HEK293 (cell line): ENCODE data around the gene NET1.

Experiments
- CTCF ChIA-PET: fragments of 350-600 bp; formaldehyde crosslinking; extraction: SDS; loops from one replicate; lab custom pipeline; 2021; ENCODE audit warnings: antibody characterized with exemption; lab: Yijun Ruan, JAX
- POLR2A ChIA-PET: fragments of 300-600 bp; formaldehyde crosslinking; extraction: SDS; loops from one replicate; lab custom pipeline; 2020; ENCODE audit warnings: antibody characterized with exemption, inconsistent platforms; lab: Yijun Ruan, JAX
- H3K27ac ChIP-seq: fragments of 200-500 bp; sonication (Bioruptor generic); 2 replicates; pipeline ENCODE4 v1.5.1; 2014; ENCODE audit warnings: low read depth, low read length, control low read depth, inconsistent platforms; ENCODE audit errors: extremely low read depth
- H3K36me3 ChIP-seq, 2 experiments: fragments of 200-500 bp in 1 of 2; sonication (Bioruptor generic) in 1 of 2; 1 replicate in 1 of 2; 2 replicates in 1 of 2; pipeline ENCODE4 v1.5.1; 2014 to 2017; ENCODE audit warnings: inconsistent platforms in 2 of 2, low read length in 2 of 2; ENCODE audit not compliant: control insufficient read depth in 2 of 2, insufficient read depth in 1 of 2
- H3K4me1 ChIP-seq: fragments of 200-500 bp; sonication (Bioruptor generic); 2 replicates; pipeline ENCODE4 v1.5.1; 2014; ENCODE audit warnings: mild to moderate bottlenecking, low read length, inconsistent platforms; ENCODE audit not compliant: control insufficient read depth, insufficient read depth
- H3K4me3 ChIP-seq: 2 replicates; pipeline ENCODE4 v1.5.1; 2011; ENCODE audit warnings: low read depth, mild to moderate bottlenecking, control low read depth, low read length, moderate library complexity
- H3K9me3 ChIP-seq: fragments of 200-500 bp; sonication (Bioruptor generic); 2 replicates; pipeline ENCODE4 v1.5.1; 2014; ENCODE audit warnings: low read depth, low read length, inconsistent platforms; ENCODE audit not compliant: control insufficient read depth, insufficient read depth
- HOXC10 ChIP-seq: sonication (generic); formaldehyde crosslinking; IDR thresholded peaks from 2 replicates; pipeline ENCODE4 v1.8.1; 2023; ENCODE audit warnings: mild to moderate bottlenecking, missing genetic modification reagents
- KLF1 ChIP-seq: fragments of 450-650 bp; formaldehyde crosslinking; IDR thresholded peaks from 2 replicates; pipeline ENCODE4 v1.5.1; 2016; ENCODE audit warnings: missing biosample characterization, missing genetic modification characterization
- PRDM1 ChIP-seq: fragments of 450-650 bp; formaldehyde crosslinking; IDR thresholded peaks from 2 replicates; pipeline ENCODE4; 2016; ENCODE audit warnings: missing biosample characterization, missing genetic modification characterization
- ZNF146 ChIP-seq: fragments of 450-650 bp; formaldehyde crosslinking; IDR thresholded peaks from 2 replicates; pipeline ENCODE4 v1.5.1; 2016; ENCODE audit warnings: missing biosample characterization, missing genetic modification characterization
- ZNF174 ChIP-seq: fragments of 450-650 bp; formaldehyde crosslinking; IDR thresholded peaks from 2 replicates; pipeline ENCODE4 v1.5.0; 2017; ENCODE audit warnings: missing biosample characterization, mild to moderate bottlenecking, missing genetic modification characterization
- ZNF211 ChIP-seq: fragments of 450-650 bp; formaldehyde crosslinking; IDR thresholded peaks from 2 replicates; pipeline ENCODE4 v1.5.1; 2016; ENCODE audit warnings: low read depth, missing biosample characterization, missing genetic modification characterization
- ZNF214 ChIP-seq: fragments of 450-650 bp; formaldehyde crosslinking; IDR thresholded peaks from 2 replicates; pipeline ENCODE4 v1.5.1; 2017; ENCODE audit warnings: missing biosample characterization, mild to moderate bottlenecking, missing genetic modification characterization, borderline replicate concordance
- ZNF23 ChIP-seq: fragments of 450-650 bp; formaldehyde crosslinking; IDR thresholded peaks from 2 replicates; pipeline ENCODE4 v1.5.1; 2016; ENCODE audit warnings: missing biosample characterization, missing genetic modification characterization, borderline replicate concordance
- ZNF354C ChIP-seq: fragments of 450-650 bp; formaldehyde crosslinking; IDR thresholded peaks from 2 replicates; pipeline ENCODE4 v1.5.1; 2016; ENCODE audit warnings: missing biosample characterization, missing genetic modification characterization, low read depth, borderline replicate concordance
- ZNF366 ChIP-seq: fragments of 450-650 bp; formaldehyde crosslinking; conservative IDR thresholded peaks from 2 replicates; pipeline ENCODE4 v1.5.1; 2016; ENCODE audit warnings: missing biosample characterization, missing genetic modification characterization
- ZNF529 ChIP-seq: fragments of 450-650 bp; formaldehyde crosslinking; IDR thresholded peaks from 2 replicates; pipeline ENCODE4 v1.5.1; 2017; ENCODE audit warnings: missing genetic modification characterization, missing biosample characterization; ENCODE audit not compliant: insufficient replicate concordance
- ZNF624 ChIP-seq: fragments of 450-650 bp; formaldehyde crosslinking; IDR thresholded peaks from 2 replicates; pipeline ENCODE4 v1.5.1; 2017; ENCODE audit warnings: missing biosample characterization, missing genetic modification characterization
- ZNF629 ChIP-seq: fragments of 450-650 bp; formaldehyde crosslinking; IDR thresholded peaks from 2 replicates; pipeline ENCODE4 v1.5.1; 2017; ENCODE audit warnings: missing biosample characterization, missing genetic modification characterization
- ZNF654 ChIP-seq: fragments of 450-650 bp; formaldehyde crosslinking; IDR thresholded peaks from 2 replicates; pipeline ENCODE4 v1.5.1; 2016; ENCODE audit warnings: low read depth, missing biosample characterization, missing genetic modification characterization
- ZNF660 ChIP-seq: fragments of 450-650 bp; IDR thresholded peaks from 2 replicates; pipeline ENCODE4 v1.5.1; 2018; ENCODE audit warnings: missing biosample characterization, mild to moderate bottlenecking, missing genetic modification characterization
- ZNF707 ChIP-seq: fragments of 450-650 bp; formaldehyde crosslinking; IDR thresholded peaks from 2 replicates; pipeline ENCODE4 v1.5.1; 2016; ENCODE audit warnings: missing biosample characterization, missing genetic modification characterization
- TF ChIP-seq, protein P1 (sequence below): fragments of 450-650 bp; formaldehyde crosslinking; IDR thresholded peaks from 2 replicates; pipeline ENCODE4 v1.5.1; 2016; ENCODE audit warnings: missing biosample characterization, missing genetic modification characterization
- TF ChIP-seq, protein P2 (sequence below): sonication (generic); formaldehyde crosslinking; IDR thresholded peaks from 2 replicates; pipeline ENCODE4 v1.8.1; 2022; ENCODE audit warnings: mild to moderate bottlenecking, moderate library complexity, missing genetic modification reagents
- TF ChIP-seq, protein P3 (sequence below): fragments of 450-650 bp; formaldehyde crosslinking; IDR thresholded peaks from 2 replicates; pipeline ENCODE4 v1.5.1; 2016; ENCODE audit warnings: missing biosample characterization, missing genetic modification characterization
- TF ChIP-seq, protein P4 (sequence below): fragments of 450-650 bp; formaldehyde crosslinking; IDR thresholded peaks from 2 replicates; pipeline ENCODE4 v1.5.1; 2016; ENCODE audit warnings: missing biosample characterization, missing genetic modification characterization

NET1 gene

DNA sequence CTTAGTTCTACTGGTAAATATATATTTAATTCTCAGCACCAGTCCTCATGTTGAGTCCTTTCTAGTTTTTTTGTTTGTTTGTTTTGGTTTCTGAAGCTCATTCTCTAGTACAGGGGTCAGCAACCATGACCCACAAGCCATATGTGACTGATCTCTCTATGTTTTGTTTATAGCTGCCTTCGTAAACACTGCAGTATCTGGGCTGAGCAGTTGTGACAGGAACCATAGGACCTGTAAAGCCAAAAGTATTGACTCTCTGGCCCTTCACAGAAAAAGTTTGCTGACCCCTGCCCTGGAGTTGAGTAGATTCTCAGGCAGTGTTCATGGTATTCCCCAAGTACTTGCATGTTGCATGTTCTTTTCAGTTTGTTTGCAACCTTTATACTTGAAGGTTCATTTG lies 20.8 kb downstream of the NET1 start:
- ChIA-PET CTCF (interaction anchor here (0.7 to 4.5 kb wide), 17 partner anchors 8 to 619 kb away, joined by 3 to 39 read pairs (median 6); no protein-coding TSS in a partner anchor), POLR2A (no interaction called here)
- Histone ChIP-seq H3K4me1 (no peaks in the 10 kb centered on the region), H3K27ac (no peak overlapping the region), H3K9me3 (no peaks in the 10 kb centered on the region), H3K4me3 (no peak overlapping the region), H3K36me3 (peaks cover 14 to 31% of the 10 kb centered on the region in 2 experiments)
- TF ChIP-seq ZNF624 (tag by site-specific recombination) (no peak), KLF1 (tag by site-specific recombination) (no peak), ZNF654 (tag by site-specific recombination) (no peak), ZNF660 (tag by site-specific recombination) (no peak), ZNF629 (tag by site-specific recombination) (no peak), ZNF214 (tag by site-specific recombination) (no peak), ZNF211 (no peak)
- TF ChIP-seq, protein P1, sequence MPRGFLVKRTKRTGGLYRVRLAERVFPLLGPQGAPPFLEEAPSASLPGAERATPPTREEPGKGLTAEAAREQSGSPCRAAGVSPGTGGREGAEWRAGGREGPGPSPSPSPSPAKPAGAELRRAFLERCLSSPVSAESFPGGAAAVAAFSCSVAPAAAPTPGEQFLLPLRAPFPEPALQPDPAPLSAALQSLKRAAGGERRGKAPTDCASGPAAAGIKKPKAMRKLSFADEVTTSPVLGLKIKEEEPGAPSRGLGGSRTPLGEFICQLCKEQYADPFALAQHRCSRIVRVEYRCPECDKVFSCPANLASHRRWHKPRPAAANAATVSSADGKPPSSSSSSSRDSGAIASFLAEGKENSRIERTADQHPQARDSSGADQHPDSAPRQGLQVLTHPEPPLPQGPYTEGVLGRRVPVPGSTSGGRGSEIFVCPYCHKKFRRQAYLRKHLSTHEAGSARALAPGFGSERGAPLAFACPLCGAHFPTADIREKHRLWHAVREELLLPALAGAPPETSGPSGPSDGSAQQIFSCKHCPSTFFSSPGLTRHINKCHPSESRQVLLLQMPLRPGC = no peak
- TF ChIP-seq, protein P2, sequence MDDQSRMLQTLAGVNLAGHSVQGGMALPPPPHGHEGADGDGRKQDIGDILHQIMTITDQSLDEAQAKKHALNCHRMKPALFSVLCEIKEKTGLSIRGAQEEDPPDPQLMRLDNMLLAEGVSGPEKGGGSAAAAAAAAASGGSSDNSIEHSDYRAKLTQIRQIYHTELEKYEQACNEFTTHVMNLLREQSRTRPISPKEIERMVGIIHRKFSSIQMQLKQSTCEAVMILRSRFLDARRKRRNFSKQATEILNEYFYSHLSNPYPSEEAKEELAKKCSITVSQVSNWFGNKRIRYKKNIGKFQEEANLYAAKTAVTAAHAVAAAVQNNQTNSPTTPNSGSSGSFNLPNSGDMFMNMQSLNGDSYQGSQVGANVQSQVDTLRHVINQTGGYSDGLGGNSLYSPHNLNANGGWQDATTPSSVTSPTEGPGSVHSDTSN (CRISPR knock-in tag) = no peak

DNA sequence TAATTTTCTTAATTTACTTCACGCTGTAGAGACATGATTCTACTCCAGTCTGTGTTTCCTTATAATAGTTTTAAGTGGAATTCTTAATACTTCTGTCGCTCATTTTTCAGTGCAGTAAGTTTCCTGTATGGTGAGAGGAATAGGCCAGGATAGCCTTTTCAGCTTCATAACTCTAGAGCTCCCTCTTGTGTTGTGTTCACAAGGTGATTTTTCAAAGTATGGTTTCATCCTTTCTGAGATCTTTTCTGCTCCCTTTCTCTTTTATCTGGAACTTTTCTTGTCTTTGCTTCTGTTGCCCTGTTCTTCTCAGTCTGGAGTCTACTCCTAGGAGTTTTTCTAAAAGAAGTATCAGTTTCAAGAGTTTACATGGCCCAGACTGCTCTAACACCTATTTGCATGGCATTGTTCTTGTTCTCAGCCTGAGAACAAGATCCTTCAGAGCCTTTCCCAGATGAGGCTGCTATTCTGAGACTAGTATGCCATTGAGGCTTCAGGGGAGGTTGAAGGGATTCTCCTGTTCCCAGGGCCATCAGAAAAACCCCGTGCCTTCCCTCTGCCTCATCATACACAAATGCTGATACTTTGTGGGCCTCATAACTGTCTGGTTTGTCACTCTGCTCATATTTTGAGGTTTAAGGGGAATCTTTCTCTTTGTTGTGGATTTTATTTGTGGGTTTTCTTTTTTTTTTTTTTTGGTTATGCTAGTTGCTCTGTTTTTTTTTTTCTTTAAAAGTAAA lies 21.8 kb downstream of the NET1 start:
- Histone ChIP-seq H3K4me3 (no peak overlapping the region), H3K36me3 (peaks cover 14 to 34% of the 10 kb centered on the region in 2 experiments), H3K4me1 (no peaks in the 10 kb centered on the region), H3K27ac (no peak overlapping the region)
- POLR2A ChIA-PET = interaction anchor here (0.7 kb wide), 2 partner anchors 12 to 21 kb away, joined by 3 to 5 read pairs; no protein-coding TSS in a partner anchor
- peak; percentile 71 for TF ChIP-seq ZNF654 (tag by site-specific recombination)
- TF ChIP-seq PRDM1 (tag by site-specific recombination) = peak; percentile 55
- TF ChIP-seq ZNF366 = 0 out of 2 replicates have a peak, but pooled peaks have one; percentile 27
- TF ChIP-seq, protein P3, sequence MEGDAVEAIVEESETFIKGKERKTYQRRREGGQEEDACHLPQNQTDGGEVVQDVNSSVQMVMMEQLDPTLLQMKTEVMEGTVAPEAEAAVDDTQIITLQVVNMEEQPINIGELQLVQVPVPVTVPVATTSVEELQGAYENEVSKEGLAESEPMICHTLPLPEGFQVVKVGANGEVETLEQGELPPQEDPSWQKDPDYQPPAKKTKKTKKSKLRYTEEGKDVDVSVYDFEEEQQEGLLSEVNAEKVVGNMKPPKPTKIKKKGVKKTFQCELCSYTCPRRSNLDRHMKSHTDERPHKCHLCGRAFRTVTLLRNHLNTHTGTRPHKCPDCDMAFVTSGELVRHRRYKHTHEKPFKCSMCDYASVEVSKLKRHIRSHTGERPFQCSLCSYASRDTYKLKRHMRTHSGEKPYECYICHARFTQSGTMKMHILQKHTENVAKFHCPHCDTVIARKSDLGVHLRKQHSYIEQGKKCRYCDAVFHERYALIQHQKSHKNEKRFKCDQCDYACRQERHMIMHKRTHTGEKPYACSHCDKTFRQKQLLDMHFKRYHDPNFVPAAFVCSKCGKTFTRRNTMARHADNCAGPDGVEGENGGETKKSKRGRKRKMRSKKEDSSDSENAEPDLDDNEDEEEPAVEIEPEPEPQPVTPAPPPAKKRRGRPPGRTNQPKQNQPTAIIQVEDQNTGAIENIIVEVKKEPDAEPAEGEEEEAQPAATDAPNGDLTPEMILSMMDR (tag by site-specific recombination) = no peak; the same call in 1 of the 2 replicates
- TF ChIP-seq, all 188 proteins: peak for 3
- no peaks in the 10 kb centered on the region for H3K9me3 ChIP-seq
- CTCF ChIA-PET = interaction anchor here (0.5 to 4.5 kb wide), 27 partner anchors 9 to 620 kb away, joined by 3 to 39 read pairs (median 4); no protein-coding TSS in a partner anchor

DNA sequence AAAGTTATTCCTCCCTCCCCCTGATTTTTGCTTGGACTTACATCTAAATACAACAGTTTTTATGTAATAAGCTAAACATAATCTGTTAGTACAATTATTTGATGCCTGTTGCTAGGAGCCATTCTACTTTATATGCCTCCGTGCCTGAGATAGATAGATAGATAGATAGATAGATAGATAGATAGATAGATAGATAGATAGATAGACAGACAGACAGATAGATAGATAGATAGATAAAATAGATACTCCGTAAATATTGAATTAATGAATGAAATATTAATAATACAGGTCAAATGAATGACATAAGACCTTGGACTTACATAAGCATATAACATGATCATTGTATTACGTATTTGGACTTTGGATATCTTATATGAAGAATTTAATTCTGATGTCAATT lies 23.0 kb downstream of the NET1 start:
- no peaks in the 10 kb centered on the region for H3K9me3 ChIP-seq
- H3K27ac ChIP-seq = no peak overlapping the region
- H3K36me3 ChIP-seq = peaks cover 6 to 33% of the 10 kb centered on the region in 2 experiments
- H3K4me3 ChIP-seq = no peak overlapping the region
- ChIA-PET CTCF (interaction anchor here (0.5 to 4.5 kb wide), 11 partner anchors 8 to 621 kb away, joined by 3 to 39 read pairs (median 3); no protein-coding TSS in a partner anchor), POLR2A (no interaction called here)
- H3K4me1 ChIP-seq = no peaks in the 10 kb centered on the region
- TF ChIP-seq, protein P1 = no peak
- TF ChIP-seq, protein P4, sequence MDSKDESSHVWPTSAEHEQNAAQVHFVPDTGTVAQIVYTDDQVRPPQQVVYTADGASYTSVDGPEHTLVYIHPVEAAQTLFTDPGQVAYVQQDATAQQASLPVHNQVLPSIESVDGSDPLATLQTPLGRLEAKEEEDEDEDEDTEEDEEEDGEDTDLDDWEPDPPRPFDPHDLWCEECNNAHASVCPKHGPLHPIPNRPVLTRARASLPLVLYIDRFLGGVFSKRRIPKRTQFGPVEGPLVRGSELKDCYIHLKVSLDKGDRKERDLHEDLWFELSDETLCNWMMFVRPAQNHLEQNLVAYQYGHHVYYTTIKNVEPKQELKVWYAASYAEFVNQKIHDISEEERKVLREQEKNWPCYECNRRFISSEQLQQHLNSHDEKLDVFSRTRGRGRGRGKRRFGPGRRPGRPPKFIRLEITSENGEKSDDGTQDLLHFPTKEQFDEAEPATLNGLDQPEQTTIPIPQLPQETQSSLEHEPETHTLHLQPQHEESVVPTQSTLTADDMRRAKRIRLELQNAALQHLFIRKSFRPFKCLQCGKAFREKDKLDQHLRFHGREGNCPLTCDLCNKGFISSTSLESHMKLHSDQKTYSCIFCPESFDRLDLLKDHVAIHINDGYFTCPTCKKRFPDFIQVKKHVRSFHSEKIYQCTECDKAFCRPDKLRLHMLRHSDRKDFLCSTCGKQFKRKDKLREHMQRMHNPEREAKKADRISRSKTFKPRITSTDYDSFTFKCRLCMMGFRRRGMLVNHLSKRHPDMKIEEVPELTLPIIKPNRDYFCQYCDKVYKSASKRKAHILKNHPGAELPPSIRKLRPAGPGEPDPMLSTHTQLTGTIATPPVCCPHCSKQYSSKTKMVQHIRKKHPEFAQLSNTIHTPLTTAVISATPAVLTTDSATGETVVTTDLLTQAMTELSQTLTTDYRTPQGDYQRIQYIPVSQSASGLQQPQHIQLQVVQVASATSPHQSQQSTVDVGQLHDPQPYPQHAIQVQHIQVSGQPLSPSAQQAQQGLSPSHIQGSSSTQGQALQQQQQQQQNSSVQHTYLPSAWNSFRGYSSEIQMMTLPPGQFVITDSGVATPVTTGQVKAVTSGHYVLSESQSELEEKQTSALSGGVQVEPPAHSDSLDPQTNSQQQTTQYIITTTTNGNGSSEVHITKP = no peak
- TF ChIP-seq HOXC10 (CRISPR knock-in tag) (no peak), ZNF529 (tag by site-specific recombination) (no peak), ZNF174 (tag by site-specific recombination) (no peak), ZNF354C (tag by site-specific recombination) (no peak), ZNF707 (tag by site-specific recombination) (no peak), ZNF23 (no peak), ZNF146 (tag by site-specific recombination) (no peak)
